Fibroblast of skin of right quadriceps (primary cell): Measurements from ENCODE around the gene FURIN.
A peak's percentile ranks its signal among the peaks of the same experiment; 100 is the strongest.
"Not testable (repeated sequence)": the region's sequence is repeated elsewhere in the genome, so short reads cannot be mapped to it uniquely, and the experiment has no call there.

Source experiments
- DNase-seq: peaks from one replicate; pipeline ENCODE4 v3.0.0-alpha.2; 2013

FURIN gene

GRCh38 chr15:90918034-90918788 lies 49.8 kb downstream of the FURIN start:
- DNase-seq = no peak

- no peak for DNase-seq
Measured at GRCh38 chr15:90918835-90919234, 50.4 kb downstream of the FURIN start.

GRCh38 chr15:90921887-90922286 lies 53.5 kb downstream of the FURIN start:
- DNase-seq = no peak

- DNase-seq = not testable (repeated sequence)
Measured at GRCh38 chr15:90922712-90923322, 54.4 kb downstream of the FURIN start.

GRCh38 chr15:90924375-90924774 lies 56.0 kb downstream of the FURIN start:
- DNase-seq = no peak

GRCh38 chr15:90926766-90927165 lies 58.4 kb downstream of the FURIN start:
- not testable (repeated sequence) for DNase-seq

- DNase-seq = not testable (repeated sequence)
Measured at GRCh38 chr15:90928106-90928505, 59.7 kb downstream of the FURIN start.

GRCh38 chr15:90929246-90930019 lies 61.0 kb downstream of the FURIN start:
- no peak for DNase-seq

- no peak for DNase-seq
Measured at GRCh38 chr15:90930861-90931574, 62.6 kb downstream of the FURIN start.

- DNase-seq = no peak
Measured at GRCh38 chr15:90931575-90931827, 63.1 kb downstream of the FURIN start.

GRCh38 chr15:90931828-90932659 lies 63.7 kb downstream of the FURIN start, which contains the start of gene HDDC3:
Gene HDDC3 (minus strand): TSS chr15:90932549. CDS start chr15:90932540, 9 bp downstream.
- peak; percentile 72 for DNase-seq

GRCh38 chr15:90932660-90932991 lies 64.2 kb downstream of the FURIN start:
- no peak for DNase-seq
